Stimulated activated CD8-positive, alpha-beta memory T cell treated with anti-CD3 and anti-CD28 coated beads, Interleukin-4, amount 100 ng/mL, for 1 hour (primary cell): ENCODE results near the gene CDYL.

Source experiments
- DNase-seq, 2 donors: peaks; one replicate each; pipeline ENCODE4 v3.0.0-alpha.2; 2020; ENCODE audit warnings: low read depth in 2 of 2, low spot score in 1 of 2

The CDYL gene

DNA sequence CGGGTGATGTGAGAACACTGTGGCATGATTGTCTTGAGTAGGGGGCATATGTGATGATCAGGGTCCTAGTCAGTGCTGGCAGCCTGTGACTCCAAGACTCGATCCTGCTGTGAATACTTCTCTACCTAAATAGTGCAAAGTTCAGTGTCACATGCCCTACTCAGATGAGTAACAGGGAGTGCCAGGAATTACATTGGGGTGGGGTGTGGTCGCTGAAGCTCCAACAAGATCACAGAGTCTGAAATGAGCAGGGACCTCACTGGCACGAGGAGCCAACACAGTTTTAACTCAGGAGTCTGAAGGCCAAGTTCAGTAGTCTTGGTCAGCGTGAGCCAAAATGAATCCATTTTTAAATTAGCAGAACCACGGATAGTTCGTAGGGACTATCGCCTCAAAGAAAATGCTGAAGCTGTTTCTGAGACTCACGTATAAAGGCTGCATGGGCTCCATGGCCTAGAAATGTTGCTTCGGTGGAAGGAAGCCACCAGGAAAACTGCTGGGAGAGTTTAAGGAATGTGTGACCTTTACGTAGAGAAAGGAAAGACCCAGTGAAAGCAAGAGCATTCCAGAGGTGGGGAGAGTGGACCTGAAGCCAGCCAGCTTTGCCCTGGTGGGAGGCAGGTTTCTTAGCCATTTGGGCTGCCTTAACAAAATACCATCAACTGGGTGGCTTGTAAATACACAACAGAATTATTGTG lies 155.5 kb downstream of the CDYL start:
- no peak for DNase-seq

GRCh38 chr6:4932228-4932903 lies 156.2 kb downstream of the CDYL start:
- DNase-seq: no peak

GRCh38 chr6:4935486-4935885 lies 159.3 kb downstream of the CDYL start:
- no peak for DNase-seq

GRCh38 chr6:4935975-4936680 lies 159.9 kb downstream of the CDYL start:
- no peak for DNase-seq

DNA sequence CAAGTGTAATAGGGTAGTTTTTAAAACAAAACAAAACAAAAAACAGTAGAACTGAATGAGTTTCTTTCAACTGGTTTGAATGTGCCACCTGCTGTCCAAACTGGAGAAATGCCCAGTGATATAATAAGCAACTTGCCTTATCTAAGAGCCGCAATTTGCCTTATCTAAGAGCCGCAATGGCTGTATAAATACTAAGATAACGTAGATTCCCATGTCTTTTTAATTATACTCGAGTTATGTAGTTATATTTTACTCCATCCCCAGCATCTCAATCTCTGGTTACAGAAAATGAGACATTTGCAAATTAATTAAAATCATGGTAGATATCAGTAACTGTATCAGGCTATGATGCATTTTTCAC lies 160.5 kb downstream of the CDYL start:
- DNase-seq: no peak

DNA sequence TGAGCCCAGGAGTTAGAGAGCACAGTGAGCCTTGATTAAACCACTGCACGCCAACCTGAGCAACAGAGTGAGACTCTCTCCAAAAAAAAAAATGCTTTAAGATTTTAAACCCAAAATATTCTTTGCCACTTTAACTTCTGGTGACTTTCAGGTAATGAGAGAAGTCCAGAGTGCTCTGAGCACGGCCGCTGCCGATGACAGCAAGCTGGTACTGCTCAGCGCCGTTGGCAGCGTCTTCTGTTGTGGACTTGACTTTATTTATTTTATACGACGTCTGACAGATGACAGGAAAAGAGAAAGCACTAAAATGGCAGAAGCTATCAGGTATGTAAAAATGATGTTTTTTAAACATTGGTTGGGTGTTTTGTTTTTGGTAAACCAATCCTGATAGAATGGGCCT lies 161.2 kb downstream of the CDYL start:
- DNase-seq: no peak

GRCh38 chr6:4939241-4939640 lies 163.0 kb downstream of the CDYL start:
- no peak for DNase-seq

GRCh38 chr6:4940416-4940815 lies 164.2 kb downstream of the CDYL start:
- DNase-seq: no peak

- DNase-seq: peak in 1 of 2 donors; percentile 6
These were observed 165.8 kb downstream of the CDYL start for GRCh38 chr6:4941782-4942672.

- no peak for DNase-seq
These were observed 166.4 kb downstream of the CDYL start for GRCh38 chr6:4942673-4943009.

DNA sequence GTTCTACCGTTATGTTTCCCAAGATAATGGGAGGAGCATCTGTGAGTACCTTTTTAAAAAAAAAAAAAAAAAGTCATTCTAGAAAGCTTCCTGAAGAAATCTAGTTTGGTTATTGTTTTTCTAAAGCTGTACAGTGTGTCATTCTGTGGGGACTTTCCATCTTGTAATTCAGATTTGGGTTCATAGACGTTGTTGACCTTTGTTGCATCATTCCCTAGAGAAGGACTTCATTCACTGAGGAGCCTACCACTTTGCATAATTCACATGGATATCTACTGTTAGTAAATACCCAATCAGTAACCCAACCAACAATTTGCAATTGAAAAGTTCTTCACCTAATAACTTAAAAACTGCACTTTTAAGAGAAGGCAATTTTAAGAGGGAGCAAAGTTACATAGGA lies 167.5 kb downstream of the CDYL start:
- DNase-seq: no peak

GRCh38 chr6:4944325-4944724 lies 168.1 kb downstream of the CDYL start:
- no peak for DNase-seq

DNA sequence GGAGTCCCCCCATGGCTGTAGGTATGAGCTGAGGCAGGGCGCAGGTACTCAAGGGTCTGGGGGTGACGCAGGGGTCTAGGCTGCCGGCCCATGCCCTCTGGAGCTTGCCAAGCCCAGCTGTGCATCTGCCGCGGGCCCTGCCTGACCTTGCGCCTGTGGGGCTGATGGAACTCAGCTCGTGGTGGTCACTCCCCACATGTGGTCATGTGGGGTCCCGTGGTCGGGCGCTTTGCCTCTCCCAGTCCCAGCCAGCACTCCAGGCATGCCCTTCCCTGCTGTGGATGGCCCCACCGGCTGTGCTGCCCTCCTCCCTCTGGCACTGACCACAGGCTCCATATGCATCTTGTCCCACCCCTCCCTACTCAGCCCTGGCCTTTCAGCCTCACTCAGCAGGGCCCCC lies 170.3 kb downstream of the CDYL start:
- no peak for DNase-seq

DNA sequence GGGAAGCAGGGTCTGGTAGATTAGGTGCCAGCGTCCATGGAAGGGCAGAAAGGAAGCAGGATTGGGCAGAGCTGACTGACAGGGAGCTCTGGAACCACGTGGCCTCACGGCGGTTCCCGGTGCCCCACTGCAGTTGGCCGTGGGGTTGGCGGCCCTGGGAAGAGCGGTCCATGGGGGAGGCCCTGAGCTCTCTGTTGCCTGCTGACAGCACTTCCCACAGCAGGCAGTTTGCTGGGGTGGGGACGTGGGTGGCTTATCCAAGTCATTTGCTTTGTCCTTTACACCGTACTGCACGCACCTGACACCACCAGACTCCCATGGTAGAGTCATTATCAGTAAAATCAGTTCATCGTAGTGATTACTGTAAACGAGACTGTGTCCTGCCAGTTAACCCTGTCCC lies 171.5 kb downstream of the CDYL start:
- DNase-seq: no peak

GRCh38 chr6:4948781-4949450 lies 172.7 kb downstream of the CDYL start:
- no peak for DNase-seq

- DNase-seq: no peak
These were observed 173.9 kb downstream of the CDYL start for GRCh38 chr6:4950076-4950475.

GRCh38 chr6:4950836-4951533 lies 174.8 kb downstream of the CDYL start:
- no peak for DNase-seq

DNA sequence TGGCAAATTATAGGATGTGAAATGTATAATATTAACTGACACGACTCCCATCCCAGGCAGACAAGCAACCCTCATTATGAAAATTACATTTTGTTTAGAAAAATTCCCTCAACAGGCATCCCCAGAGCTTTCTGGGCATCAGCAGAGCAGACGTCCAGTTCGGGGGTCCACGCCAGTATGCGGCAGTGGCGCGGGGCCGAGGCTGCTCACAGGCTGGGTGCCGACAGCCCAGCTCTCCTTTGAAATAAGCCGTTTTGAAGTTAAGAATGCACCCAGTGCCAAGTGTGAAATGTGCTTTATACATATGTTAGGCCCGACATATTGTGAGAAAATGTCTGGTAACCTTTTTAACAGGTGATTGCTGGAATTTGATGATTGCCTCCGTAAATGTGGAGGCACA lies 177.2 kb downstream of the CDYL start:
- no peak for DNase-seq

DNA sequence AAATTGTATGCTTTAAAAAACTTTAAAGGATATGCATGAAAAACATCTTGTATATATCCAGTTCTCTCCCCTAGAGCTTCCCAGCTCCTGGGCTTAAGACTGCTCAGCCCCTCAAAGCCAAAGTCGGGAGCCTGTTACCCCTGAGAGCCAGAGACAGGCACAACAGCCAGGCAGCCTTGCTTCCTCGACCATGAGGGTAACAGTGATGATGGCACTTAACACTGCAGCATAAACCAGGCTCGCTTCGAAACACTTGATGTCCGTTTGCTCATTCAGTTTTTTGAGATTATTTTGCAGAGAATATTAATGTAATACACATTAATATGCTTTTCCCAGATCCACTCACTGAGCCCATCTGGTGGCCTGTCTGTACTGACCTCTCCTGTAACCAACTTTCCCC lies 180.4 kb downstream of the CDYL start:
- DNase-seq: no peak

GRCh38 chr6:4957521-4958231 lies 181.5 kb downstream of the CDYL start:
- no peak for DNase-seq
